Measurements from ENCODE around the gene LGALS14. TPM values are rescaled to one million over a fixed set of nuclear protein-coding genes. Genes with fewer than 3 reads are reported as not detected.
"Not testable (repeated sequence)": the region's sequence is repeated elsewhere in the genome, so short reads cannot be mapped to it uniquely, and the experiment has no call there.

LGALS14 gene
- total RNA-seq, 1 donor from 2014 or later: not detected

DNA sequence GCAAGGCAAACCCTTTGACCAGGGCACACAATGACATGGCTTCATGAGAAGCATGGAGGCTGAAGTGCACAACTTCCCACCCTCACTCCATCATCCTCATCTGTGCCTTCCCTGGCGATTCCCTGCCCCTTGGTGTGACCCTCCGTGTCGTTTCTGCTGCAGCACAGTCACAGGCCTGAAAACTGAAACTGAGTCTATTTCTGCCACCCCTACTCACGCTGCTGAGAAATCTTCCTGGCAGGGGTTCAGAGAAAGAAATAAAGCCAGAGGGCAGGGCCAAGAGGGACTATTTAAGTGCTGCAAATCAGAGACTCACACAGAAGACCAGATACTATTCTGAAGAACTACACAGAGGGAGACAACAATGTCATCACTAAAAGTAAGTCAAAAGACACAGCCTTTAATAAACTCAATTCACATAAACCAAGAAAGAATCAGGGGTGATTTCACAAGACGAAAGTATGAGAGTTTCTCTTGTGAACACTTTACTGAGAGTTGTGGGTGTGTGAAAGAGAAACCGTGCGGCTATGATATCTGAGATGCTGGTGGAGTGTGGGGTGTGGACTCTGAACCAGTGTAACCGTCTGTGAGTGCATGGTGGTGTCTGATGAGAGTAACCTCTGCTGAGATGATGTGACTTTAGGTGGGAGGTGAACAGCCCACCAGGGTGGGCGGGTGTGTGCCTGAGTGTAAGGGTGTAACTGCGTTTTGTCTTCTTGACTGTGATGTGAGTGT, 25.1 kb upstream of the LGALS14 start:
- Histone ChIP-seq H3K4me3 (no peak overlapping the region), H3K27me3 (no peaks in the 10 kb centered on the region), H3K27ac (no peak overlapping the region), H3K9me3 (no peaks in the 10 kb centered on the region), H3K4me1 (no peaks in the 10 kb centered on the region), H3K36me3 (no peaks in the 10 kb centered on the region)
- no peak for DNase-seq (ENCODE audit: low spot score in 2 of 2)
- intact Hi-C loops (cut with DNase I): no loop called here
- TF ChIP-seq CTCF (IDR thresholded peaks at IDR 0.05): no peak

DNA sequence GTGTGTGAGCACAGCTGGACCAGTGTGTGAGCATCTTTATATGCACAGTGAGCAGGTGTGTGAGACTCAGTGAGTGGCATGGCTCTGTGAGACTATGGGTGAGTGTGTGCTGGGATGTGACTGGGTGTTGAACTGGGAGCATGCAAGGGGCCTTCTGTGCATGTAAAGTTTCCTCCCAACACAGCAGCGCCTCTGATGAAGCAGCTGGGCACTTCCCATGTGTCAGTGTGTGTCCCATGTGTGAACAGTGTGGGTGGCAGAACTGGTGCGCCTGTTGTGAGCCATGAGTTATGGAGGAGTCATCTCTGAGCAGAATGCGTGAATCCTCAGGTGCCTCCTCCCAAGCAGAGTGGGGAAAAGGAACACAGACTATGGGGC, 24.5 kb upstream of the LGALS14 start:
- Histone ChIP-seq H3K9me3 (no peaks in the 10 kb centered on the region), H3K4me3 (no peak overlapping the region), H3K27me3 (no peaks in the 10 kb centered on the region), H3K36me3 (no peaks in the 10 kb centered on the region), H3K27ac (no peak overlapping the region), H3K4me1 (no peaks in the 10 kb centered on the region)
- no peak for DNase-seq (ENCODE audit: low spot score in 2 of 2)
- intact Hi-C loops (cut with DNase I): no loop called here
- no peak for TF ChIP-seq CTCF (IDR thresholded peaks at IDR 0.05)

DNA sequence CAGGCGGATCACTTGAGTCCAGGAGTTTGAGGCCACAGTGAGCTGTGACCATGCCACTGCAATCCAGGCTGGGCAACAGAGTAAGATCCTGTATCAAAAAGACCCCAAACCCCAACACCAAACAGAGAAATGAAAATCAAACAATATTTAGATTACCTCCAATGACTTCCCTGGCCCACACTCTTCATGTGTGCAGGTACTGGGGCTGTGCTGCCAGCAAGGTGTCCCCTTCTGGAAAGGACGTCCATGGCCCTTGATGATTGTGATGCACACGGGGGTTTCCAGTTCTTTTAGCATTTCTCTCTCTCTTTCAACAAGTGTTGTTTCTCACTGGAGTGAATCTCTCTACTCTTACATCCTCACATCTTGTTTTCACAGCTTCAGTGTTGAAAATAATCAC, 23.7 kb upstream of the LGALS14 start:
- intact Hi-C loops (cut with DNase I): no loop called here
- H3K27ac ChIP-seq: no peak overlapping the region
- no peak for DNase-seq (ENCODE audit: low spot score in 2 of 2)
- H3K9me3 ChIP-seq: no peaks in the 10 kb centered on the region
- TF ChIP-seq CTCF (IDR thresholded peaks at IDR 0.05): no peak
- no peaks in the 10 kb centered on the region for H3K27me3 ChIP-seq
- no peak overlapping the region for H3K4me3 ChIP-seq
- H3K4me1 ChIP-seq: no peaks in the 10 kb centered on the region
- no peaks in the 10 kb centered on the region for H3K36me3 ChIP-seq

- Histone ChIP-seq H3K9me3 (no peaks in the 10 kb centered on the region), H3K27ac (no peak overlapping the region), H3K36me3 (no peaks in the 10 kb centered on the region), H3K27me3 (no peaks in the 10 kb centered on the region), H3K4me1 (no peaks in the 10 kb centered on the region), H3K4me3 (no peak overlapping the region)
- no peak for DNase-seq (ENCODE audit: low spot score in 2 of 2)
- intact Hi-C loops (cut with DNase I): no loop called here
- no peak for TF ChIP-seq CTCF (IDR thresholded peaks at IDR 0.05)
Observed at GRCh38 chr19:39681416-39681815, 22.9 kb upstream of the LGALS14 start.

- H3K36me3 ChIP-seq: no peaks in the 10 kb centered on the region
- intact Hi-C loops (cut with DNase I): no loop called here
- H3K9me3 ChIP-seq: no peaks in the 10 kb centered on the region
- H3K4me1 ChIP-seq: no peaks in the 10 kb centered on the region
- no peak for TF ChIP-seq CTCF (IDR thresholded peaks at IDR 0.05)
- no peak overlapping the region for H3K4me3 ChIP-seq
- no peak for DNase-seq (ENCODE audit: low spot score in 2 of 2)
- no peak overlapping the region for H3K27ac ChIP-seq
- H3K27me3 ChIP-seq: no peaks in the 10 kb centered on the region
Observed at GRCh38 chr19:39684267-39684666, 20.0 kb upstream of the LGALS14 start.

DNA sequence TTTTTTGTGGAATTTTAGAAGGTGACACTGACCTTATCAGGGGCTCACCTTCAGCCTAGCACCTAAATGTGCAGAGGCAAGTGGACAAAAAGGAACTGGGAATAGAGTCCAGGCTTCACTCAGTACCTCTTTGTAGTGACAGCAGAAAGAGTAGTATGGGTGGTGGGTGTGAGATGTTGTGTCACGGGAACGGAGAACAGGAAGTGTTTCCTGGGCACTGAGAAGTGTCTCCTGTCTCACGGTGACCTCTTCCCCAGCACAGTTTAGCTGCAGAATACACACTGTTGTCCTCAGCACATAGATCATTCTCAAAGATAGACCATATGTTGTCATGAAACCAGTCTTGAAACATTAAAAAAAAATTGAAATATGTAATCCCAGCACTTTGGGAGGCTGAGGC, 17.5 kb upstream of the LGALS14 start:
- no peak for TF ChIP-seq CTCF (IDR thresholded peaks at IDR 0.05)
- intact Hi-C loops (cut with DNase I): no loop called here
- no peaks in the 10 kb centered on the region for H3K9me3 ChIP-seq
- H3K27me3 ChIP-seq: no peaks in the 10 kb centered on the region
- no peak for DNase-seq (ENCODE audit: low spot score in 2 of 2)
- H3K27ac ChIP-seq: no peak overlapping the region
- no peak overlapping the region for H3K4me3 ChIP-seq
- no peaks in the 10 kb centered on the region for H3K36me3 ChIP-seq
- H3K4me1 ChIP-seq: no peaks in the 10 kb centered on the region

DNA sequence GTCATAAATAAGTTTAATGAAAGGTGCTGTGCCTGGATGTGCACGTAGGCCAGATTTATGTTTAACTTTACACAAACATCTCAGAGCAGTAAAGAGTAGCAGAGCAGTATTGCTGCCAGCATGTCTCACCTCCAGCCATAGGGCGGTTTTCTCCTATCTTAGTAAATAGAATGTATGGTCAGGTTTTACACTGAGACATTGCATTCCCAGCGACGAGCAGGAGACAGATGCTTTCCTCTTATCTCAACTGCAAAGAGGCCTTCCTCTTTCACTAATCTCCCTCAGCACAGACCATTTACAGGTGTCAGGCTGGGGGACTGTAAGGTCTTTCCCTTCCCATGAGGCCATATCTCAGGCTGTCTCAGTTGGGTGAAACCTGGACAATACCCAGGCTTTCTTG, 15.6 kb upstream of the LGALS14 start:
- H3K27ac ChIP-seq; intact Hi-C loops (cut with DNase I); H3K4me1 ChIP-seq; H3K4me3 ChIP-seq; H3K36me3 ChIP-seq; H3K27me3 ChIP-seq; DNase-seq (ENCODE audit: low spot score in 2 of 2); H3K9me3 ChIP-seq: not testable (repeated sequence)
